IMR-90 (cell line): ENCODE results near the gene MTFR1L. TPM values are rescaled to one million over a fixed set of nuclear protein-coding genes. Genes with fewer than 3 reads are reported as not detected.

ENCODE experiments used
- ATAC-seq: fragments of 200-7000 bp; cut with Tn5 transposase; 2 replicates; pipeline ENCODE4 v1.9.1; 2020; ENCODE audit warnings: low read depth, mild to moderate bottlenecking, moderate library complexity
- BruUV-seq: library from RNA; stranded (reverse); fragments of 400-500 nt; replicated peaks from 2 replicates; lab custom pipeline; 2021; lab: Mats Ljungman, UMichigan
- CTCF ChIA-PET: fragments of 300-600 bp; formaldehyde crosslinking; extraction: SDS; loops from one replicate; lab custom pipeline; 2021; ENCODE audit warnings: antibody characterized with exemption; lab: Yijun Ruan, JAX
- POLR2A ChIA-PET: fragments of 300-600 bp; sonication (Branson Sonifier 250); formaldehyde crosslinking; loops from one replicate; lab custom pipeline; 2022; ENCODE audit warnings: antibody characterized with exemption; ENCODE audit not compliant: unreplicated experiment; lab: Charles Lee
- DNase-seq: peaks from one replicate; pipeline ENCODE4 v3.0.0; 2013
- H2AFZ ChIP-seq: replicated peaks from 2 replicates; pipeline ENCODE3; 2013; ENCODE audit warnings: low read length, mild to moderate bottlenecking; ENCODE audit not compliant: poor library complexity
- H2AK5ac ChIP-seq: 2 replicates; pipeline ENCODE4 v1.6.1; 2013; ENCODE audit warnings: low read depth, low read length, inconsistent platforms
- H2AK9ac ChIP-seq: replicated peaks from 2 replicates; pipeline ENCODE3; 2013; ENCODE audit warnings: mild to moderate bottlenecking, low read depth, low read length, moderate library complexity; ENCODE audit not compliant: poor library complexity
- H2BK120ac ChIP-seq: 2 replicates; pipeline ENCODE4 v1.6.1; 2013; ENCODE audit warnings: low read depth, low read length, inconsistent platforms
- H2BK15ac ChIP-seq: 3 replicates; pipeline ENCODE4 v1.6.1; 2013; ENCODE audit warnings: low read depth, low read length, inconsistent platforms
- H2BK20ac ChIP-seq: 2 replicates; pipeline ENCODE4 v1.6.1; 2013; ENCODE audit warnings: low read depth, mild to moderate bottlenecking, inconsistent platforms, low read length, moderate library complexity
- H2BK5ac ChIP-seq: 2 replicates; pipeline ENCODE4 v1.6.1; 2013; ENCODE audit warnings: mild to moderate bottlenecking, low read depth, low read length, inconsistent platforms; ENCODE audit not compliant: poor library complexity, severe bottlenecking
- H3K14ac ChIP-seq: replicated peaks from 2 replicates; pipeline ENCODE4 v1.6.1; 2013; ENCODE audit warnings: low read depth, low read length, inconsistent platforms
- H3K18ac ChIP-seq: 2 replicates; pipeline ENCODE4 v1.6.1; 2013; ENCODE audit warnings: low read depth, low read length, control low read depth
- H3K23ac ChIP-seq: 2 replicates; pipeline ENCODE4 v1.6.1; 2013; ENCODE audit warnings: low read depth, low read length, inconsistent platforms
- H3K27ac ChIP-seq: 2 replicates; pipeline ENCODE4 v1.5.1; 2013; ENCODE audit warnings: mild to moderate bottlenecking, control low read depth, low read length; ENCODE audit not compliant: insufficient read depth
- H3K27me3 ChIP-seq: 2 replicates; pipeline ENCODE4 v1.6.1; 2013; ENCODE audit warnings: low read length; ENCODE audit not compliant: control insufficient read depth, insufficient read depth
- H3K36me3 ChIP-seq: 2 replicates; pipeline ENCODE4 v1.6.1; 2013; ENCODE audit warnings: low read length, mixed read lengths; ENCODE audit not compliant: control insufficient read depth, insufficient read depth
- H3K4ac ChIP-seq: 2 replicates; pipeline ENCODE4 v1.6.1; 2013; ENCODE audit warnings: low read depth, low read length, inconsistent platforms
- H3K4me1 ChIP-seq: 2 replicates; pipeline ENCODE4 v1.6.1; 2013; ENCODE audit warnings: low read length, mixed read lengths; ENCODE audit not compliant: control insufficient read depth, insufficient read depth
- H3K4me2 ChIP-seq: 2 replicates; pipeline ENCODE4 v1.6.1; 2013; ENCODE audit warnings: low read depth, mild to moderate bottlenecking, control low read depth, low read length, moderate library complexity
- H3K4me3 ChIP-seq: 2 replicates; pipeline ENCODE4 v1.5.1; 2013; ENCODE audit warnings: low read depth, mild to moderate bottlenecking, control low read depth, low read length, moderate library complexity; ENCODE audit not compliant: insufficient read depth
- H3K56ac ChIP-seq: 2 replicates; pipeline ENCODE4 v1.6.1; 2013; ENCODE audit warnings: low read length, inconsistent platforms; ENCODE audit not compliant: insufficient read depth; ENCODE audit errors: extremely low read depth
- H3K79me1 ChIP-seq, 2 experiments: 2 replicates each; pipeline ENCODE4 v1.6.1; 2013; ENCODE audit warnings: low read length in 2 of 2, inconsistent platforms in 1 of 2, low read depth in 1 of 2
- H3K9ac ChIP-seq: 2 replicates; pipeline ENCODE4 v1.6.1; 2013; ENCODE audit warnings: low read depth, low read length, control low read depth
- H3K9me1 ChIP-seq: 2 replicates; pipeline ENCODE4 v1.6.1; 2013; ENCODE audit warnings: low read length, inconsistent platforms; ENCODE audit not compliant: insufficient read depth
- H3K9me3 ChIP-seq: 2 replicates; pipeline ENCODE4 v1.6.1; 2013; ENCODE audit warnings: low read length; ENCODE audit not compliant: control insufficient read depth, insufficient read depth
- H4K20me1 ChIP-seq: 2 replicates; pipeline ENCODE4 v1.6.1; 2013; ENCODE audit warnings: low read length, inconsistent platforms; ENCODE audit not compliant: insufficient read depth
- H4K5ac ChIP-seq: 2 replicates; pipeline ENCODE4 v1.6.1; 2013; ENCODE audit warnings: mild to moderate bottlenecking, low read depth, low read length, control low read depth
- H4K8ac ChIP-seq, 2 experiments: 2 replicates each; pipeline ENCODE4 v1.6.1; 2013; ENCODE audit warnings: low read depth in 2 of 2, low read length in 2 of 2, control low read depth in 1 of 2, inconsistent platforms in 1 of 2
- H4K91ac ChIP-seq: 2 replicates; pipeline ENCODE4 v1.6.1; 2013; ENCODE audit warnings: low read depth, low read length, inconsistent platforms; ENCODE audit not compliant: insufficient read depth
- BHLHE40 ChIP-seq: fragments of 150-350 bp; IDR thresholded peaks from 2 replicates; pipeline ENCODE4 v1.6.1; 2016; ENCODE audit warnings: mild to moderate bottlenecking, low read depth, low read length
- CHD1 ChIP-seq: IDR thresholded peaks from 2 replicates; pipeline ENCODE4 v1.6.1; 2012; ENCODE audit warnings: low read depth, low read length, improper control_type of control experiment
- CTCF ChIP-seq: conservative IDR thresholded peaks from 2 replicates; pipeline ENCODE4 v1.5.1; 2012; ENCODE audit warnings: mild to moderate bottlenecking, low read depth, low read length, improper control_type of control experiment
- FOS ChIP-seq: fragments of 150-350 bp; IDR thresholded peaks from 2 replicates; pipeline ENCODE4 v1.6.1; 2016; ENCODE audit warnings: low read depth, low read length
- MAFK ChIP-seq: IDR thresholded peaks from 2 replicates; pipeline ENCODE4 v1.6.1; 2012; ENCODE audit warnings: low read depth, low read length, improper control_type of control experiment
- MAZ ChIP-seq: IDR thresholded peaks from 2 replicates; pipeline ENCODE4 v1.6.1; 2012; ENCODE audit warnings: low read depth, mild to moderate bottlenecking, low read length, improper control_type of control experiment, moderate library complexity, borderline replicate concordance
- MXI1 ChIP-seq: IDR thresholded peaks from 2 replicates; pipeline ENCODE4 v1.6.1; 2012; ENCODE audit warnings: low read depth, mild to moderate bottlenecking, low read length, moderate library complexity, borderline replicate concordance
- NFE2L2 ChIP-seq: fragments of 150-350 bp; IDR thresholded peaks from 2 replicates; pipeline ENCODE4 v1.6.1; 2016; ENCODE audit warnings: low read depth, mild to moderate bottlenecking, low read length
- POLR2A ChIP-seq: IDR thresholded peaks from 2 replicates; pipeline ENCODE4 v1.6.1; 2012; ENCODE audit warnings: mild to moderate bottlenecking, low read depth, low read length
- RAD21 ChIP-seq: IDR thresholded peaks from 2 replicates; pipeline ENCODE4 v1.6.1; 2012; ENCODE audit warnings: low read length, improper control_type of control experiment
- RFX5 ChIP-seq: IDR thresholded peaks from 2 replicates; pipeline ENCODE4 v1.8.0; 2012; ENCODE audit warnings: low read depth, mild to moderate bottlenecking, low read length, moderate library complexity
- SMC3 ChIP-seq: fragments of 150-350 bp; IDR thresholded peaks from 2 replicates; pipeline ENCODE4 v1.6.1; 2016; ENCODE audit warnings: low read depth, mild to moderate bottlenecking, antibody characterized with exemption, low read length, moderate library complexity
- WGBS, 2 experiments: methylation state at CpG; one replicate each; pipeline versions ENCODE4 v1.1.5 to v1.1.7; 2013; ENCODE audit warnings: missing lambda C conversion rate in 2 of 2; ENCODE audit not compliant: insufficient read length in 1 of 2; ENCODE audit errors: extremely low coverage in 2 of 2; 5-methylcytosine and 5-hydroxymethylcytosine counted together
- dilution Hi-C: fragments of 300-500 bp; cut with HindIII; formaldehyde crosslinking; loops from one replicate; pipeline ENCODE4 v1.14.3; 2018; ENCODE audit warnings: low sequenced_read_pairs; ENCODE audit not compliant: unreplicated experiment
- in situ Hi-C: fragments of 300-500 bp; cut with MboI; formaldehyde crosslinking; loops from 3 replicates; pipeline ENCODE4 v1.14.3; 2019; ENCODE audit warnings: low sequenced_read_pairs, inconsistent platforms, mixed read lengths
- intact Hi-C: fragments of 100-400 bp; cut with micrococcal nuclease; formaldehyde crosslinking; loops from 2 replicates; pipeline ENCODE4 v1.10.0; 2022
- polyA plus RNA-seq, 3 experiments: library from polyadenylated mRNA; depleted of rRNA; stranded (reverse); fragments of >200 nt; gene quantifications; 2 replicates each; pipeline ENCODE4 v1.2.3, GENCODE V29; 2012; ENCODE audit warnings: low replicate concordance in 1 of 3
- total RNA-seq: library from RNA; depleted of rRNA; stranded (reverse); fragments of >200 nt; gene quantifications from 2 replicates; pipeline ENCODE4 v1.2.3, GENCODE V29; 2012
- TF ChIP-seq, protein P1 (sequence below): fragments of 150-350 bp; IDR thresholded peaks from 2 replicates; pipeline ENCODE4 v1.6.1; 2016; ENCODE audit warnings: low read depth, mild to moderate bottlenecking, low read length, moderate library complexity, borderline replicate concordance
- TF ChIP-seq, protein P2 (sequence below): fragments of 150-350 bp; IDR thresholded peaks from 2 replicates; pipeline ENCODE4 v1.6.1; 2017; ENCODE audit warnings: mild to moderate bottlenecking, antibody characterized with exemption, low read length, low read depth

MTFR1L gene
- total and polyA plus RNA-seq, 2 of the 4 experiments (the other 2 are of a cell fraction): 69.1 to 69.7 TPM

DNA sequence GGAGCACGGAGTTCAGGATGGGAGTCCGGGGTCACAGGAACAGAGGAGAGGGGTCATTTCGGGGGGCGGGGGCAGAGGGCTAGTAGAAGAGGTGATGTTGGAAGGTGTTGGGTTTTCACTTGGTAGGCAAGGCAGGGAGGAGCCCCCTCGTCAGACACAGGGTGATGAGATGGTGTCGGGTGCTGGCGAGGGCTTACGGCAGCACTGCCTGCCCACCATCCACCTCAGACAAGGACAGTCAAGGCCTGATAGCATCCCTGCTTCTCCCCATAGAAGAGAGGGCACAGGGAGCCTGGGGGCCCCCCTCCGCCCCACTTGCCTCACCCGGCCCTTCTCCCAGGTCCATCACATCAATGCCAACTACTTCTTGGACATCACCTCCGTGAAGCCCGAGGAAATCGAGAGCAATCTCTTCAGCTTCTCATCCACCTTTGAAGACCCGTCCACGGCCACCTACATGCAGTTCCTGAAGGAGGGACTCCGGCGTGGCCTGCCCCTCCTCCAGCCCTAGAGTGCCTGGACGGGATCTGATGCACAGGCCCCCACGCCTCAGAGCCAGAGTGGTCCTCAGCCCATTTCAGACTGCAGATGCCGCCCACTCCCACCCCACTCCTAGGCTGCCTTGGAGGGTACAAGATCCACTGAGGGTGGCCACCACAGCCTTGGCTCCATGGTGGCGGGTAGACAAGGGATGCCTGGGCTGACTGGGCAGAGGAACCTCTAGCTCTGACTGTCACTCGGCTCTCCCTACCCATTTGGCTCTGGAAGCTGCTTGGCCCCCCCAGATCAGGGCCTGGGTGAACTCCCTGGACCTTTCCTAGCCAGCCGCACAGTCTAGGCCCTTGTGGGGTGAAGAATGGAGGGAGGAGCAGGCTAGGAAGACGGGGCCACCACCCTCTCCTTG lies 4.3 kb upstream of the MTFR1L start:
- CTCF ChIA-PET: interaction anchor here (0.7 kb wide), 1 partner anchor 330 kb away, joined by 3 read pairs; no protein-coding TSS in a partner anchor
- WGBS, 2 experiments: 94% methylated on average over 8 of the region's 24 CpGs; no CpG with 5 or more reads in 1 of the 2 experiments
- POLR2A ChIA-PET: interaction anchor here (0.5 to 0.7 kb wide), 3 partner anchors 22 to 1184 kb away, joined by 3 to 16 read pairs (median 3); no protein-coding TSS in a partner anchor
- TF ChIP-seq RFX5 (no peak), NFE2L2 (no peak), SMC3 (no peak), BHLHE40 (no peak), MAZ (no peak), MAFK (no peak), RAD21 (no peak), CHD1 (no peak), FOS (no peak), CTCF (no peak), MXI1 (no peak), POLR2A (no peak)
- TF ChIP-seq, protein P1, sequence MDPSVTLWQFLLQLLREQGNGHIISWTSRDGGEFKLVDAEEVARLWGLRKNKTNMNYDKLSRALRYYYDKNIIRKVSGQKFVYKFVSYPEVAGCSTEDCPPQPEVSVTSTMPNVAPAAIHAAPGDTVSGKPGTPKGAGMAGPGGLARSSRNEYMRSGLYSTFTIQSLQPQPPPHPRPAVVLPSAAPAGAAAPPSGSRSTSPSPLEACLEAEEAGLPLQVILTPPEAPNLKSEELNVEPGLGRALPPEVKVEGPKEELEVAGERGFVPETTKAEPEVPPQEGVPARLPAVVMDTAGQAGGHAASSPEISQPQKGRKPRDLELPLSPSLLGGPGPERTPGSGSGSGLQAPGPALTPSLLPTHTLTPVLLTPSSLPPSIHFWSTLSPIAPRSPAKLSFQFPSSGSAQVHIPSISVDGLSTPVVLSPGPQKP: no peak
- TF ChIP-seq, protein P2, sequence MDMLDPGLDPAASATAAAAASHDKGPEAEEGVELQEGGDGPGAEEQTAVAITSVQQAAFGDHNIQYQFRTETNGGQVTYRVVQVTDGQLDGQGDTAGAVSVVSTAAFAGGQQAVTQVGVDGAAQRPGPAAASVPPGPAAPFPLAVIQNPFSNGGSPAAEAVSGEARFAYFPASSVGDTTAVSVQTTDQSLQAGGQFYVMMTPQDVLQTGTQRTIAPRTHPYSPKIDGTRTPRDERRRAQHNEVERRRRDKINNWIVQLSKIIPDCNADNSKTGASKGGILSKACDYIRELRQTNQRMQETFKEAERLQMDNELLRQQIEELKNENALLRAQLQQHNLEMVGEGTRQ: no peak

More for the DNA sequence above, 4.3 kb upstream of the MTFR1L start:
- H3K23ac ChIP-seq: no peak overlapping the region
- H4K20me1 ChIP-seq: peaks cover 8% of the 10 kb centered on the region
- no TSS peak for BruUV-seq
- no peak overlapping the region for H4K8ac ChIP-seq
- H3K79me1 ChIP-seq: peaks cover 5 to 37% of the 10 kb centered on the region in 2 experiments; a peak in 2 of 4 replicates
- no peak overlapping the region for H4K91ac ChIP-seq
- H3K4me3 ChIP-seq: no peak overlapping the region
- no peak overlapping the region for H2AK9ac ChIP-seq
- peaks cover 7% of the 10 kb centered on the region for H3K4me1 ChIP-seq
- intact Hi-C loops (loop anchor here (10.0 kb wide), 1 partner anchor 571 kb away; the partner anchor contains the start of gene RSRP1), in situ Hi-C loops (loop anchor here (25.0 kb wide), 2 partner anchors 403 to 578 kb away; partner anchors contain the start of genes RHCE, RSRP1 and SYF2), dilution Hi-C loops (no loop called here)
- H3K4me2 ChIP-seq: no peak overlapping the region
- H3K27me3 ChIP-seq: no peaks in the 10 kb centered on the region
- DNase-seq (no peak), ATAC-seq (no peak)
- H3K9me1 ChIP-seq: peaks cover 9% of the 10 kb centered on the region
- H3K9me3 ChIP-seq: no peaks in the 10 kb centered on the region
- H2BK15ac ChIP-seq: no peak overlapping the region
- no peak overlapping the region for H3K14ac ChIP-seq
- no peak overlapping the region for H3K56ac ChIP-seq
- no peak overlapping the region for H2BK20ac ChIP-seq
- no peak overlapping the region for H2BK5ac ChIP-seq
- no peak overlapping the region for H3K27ac ChIP-seq
- no peak overlapping the region for H2AFZ ChIP-seq
- no peak overlapping the region for H3K4ac ChIP-seq
- H3K9ac ChIP-seq: no peak overlapping the region
- H3K18ac ChIP-seq: no peak overlapping the region
- H3K36me3 ChIP-seq: peaks cover 35% of the 10 kb centered on the region
- H2AK5ac ChIP-seq: no peak overlapping the region
- no peak overlapping the region for H4K5ac ChIP-seq
- H2BK120ac ChIP-seq: no peak overlapping the region
